HPDE6-E6E7 (cell line): ENCODE measurements around the gene PPIL1.
"Not testable (repeated sequence)": the region's sequence is repeated elsewhere in the genome, so short reads cannot be mapped to it uniquely, and the experiment has no call there.

Source experiments
- DNase-seq: peaks from one replicate; pipeline ENCODE4 v3.0.0; 2011; ENCODE audit warnings: missing footprints; ENCODE audit errors: extremely low spot score

The PPIL1 gene

GRCh38 chr6:36817176-36817817 is 57.3 kb downstream of the PPIL1 start:
- DNase-seq = no peak

- no peak for DNase-seq
Observed at GRCh38 chr6:36815962-36816735, 58.5 kb downstream of the PPIL1 start.

GRCh38 chr6:36814249-36814648 is 60.4 kb downstream of the PPIL1 start:
- no peak for DNase-seq

GRCh38 chr6:36813526-36813925 is 61.1 kb downstream of the PPIL1 start:
- DNase-seq = no peak

- not testable (repeated sequence) for DNase-seq
Observed at GRCh38 chr6:36813047-36813446, 61.6 kb downstream of the PPIL1 start.

- DNase-seq = no peak
Observed at GRCh38 chr6:36809941-36810803, 64.4 kb downstream of the PPIL1 start.

GRCh38 chr6:36809156-36809555 is 65.4 kb downstream of the PPIL1 start:
- no peak for DNase-seq

GRCh38 chr6:36808634-36809033 is 66.0 kb downstream of the PPIL1 start:
- DNase-seq = no peak

GRCh38 chr6:36807750-36808149 is 66.9 kb downstream of the PPIL1 start:
- DNase-seq = no peak

- no peak for DNase-seq
Observed at GRCh38 chr6:36807143-36807542, 67.5 kb downstream of the PPIL1 start.

- no peak for DNase-seq
Observed at GRCh38 chr6:36805917-36806316, 68.7 kb downstream of the PPIL1 start.

- DNase-seq = no peak
Observed at GRCh38 chr6:36805096-36805797, 69.4 kb downstream of the PPIL1 start.
